ENCODE data around the gene STX10. TPM values are rescaled to one million over a fixed set of nuclear protein-coding genes. Genes with fewer than 3 reads are reported as not detected.

The STX10 gene
- total and polyA plus RNA-seq, 9 of the 15 experiments (the other 6 are each of a cell fraction or from before 2014, with no cell fraction given) = 0.51 to 66.3 (median 31.0) TPM

GRCh38 chr19:13117772-13118423 is 32.3 kb downstream of the STX10 start, which contains the start of gene NACC1 (continued):
- TF ChIP-seq ATF7 (IDR thresholded peaks at IDR 0.05) (peak; percentile 37; the same call in 1 of the 2 replicates), XRCC3 (IDR thresholded peaks at IDR 0.05) (no peak), ZNF23 (CRISPR knock-in tag; IDR thresholded peaks at IDR 0.05) (no peak), XRCC5 (IDR thresholded peaks at IDR 0.05; ENCODE audit: low read depth, low read length) (peak; percentile 96), RCOR1 (IDR thresholded peaks at IDR 0.05; ENCODE audit: borderline replicate concordance in 1 of 2, low read depth in 2 of 2, low read length in 2 of 2) (peak in 1 of 2 experiments; percentile 79; a peak in 2 of 4 replicates), ADNP (tag; IDR thresholded peaks at IDR 0.05) (peak; percentile 62), FOXP1 (CRISPR knock-in tag; IDR thresholded peaks at IDR 0.05) (peak; percentile 58; the same call in 1 of the 2 replicates), VEZF1 (CRISPR knock-in tag; IDR thresholded peaks at IDR 0.05) (peak; percentile 74), ZBTB40 (IDR thresholded peaks at IDR 0.05) (peak; percentile 51; the same call in 1 of the 2 replicates), ZBTB40 (CRISPR knock-in tag; IDR thresholded peaks at IDR 0.05) (no peak), L3MBTL2 (IDR thresholded peaks at IDR 0.05) (no peak; the same call in 1 of the 2 replicates), NR2F6 (CRISPR knock-in tag; IDR thresholded peaks at IDR 0.05) (no peak), NBN (IDR thresholded peaks at IDR 0.05; ENCODE audit: low read depth) (peak; percentile 73; the same call in 1 of the 2 replicates), POLR2AphosphoS5 (IDR thresholded peaks at IDR 0.05; ENCODE audit: control insufficient read depth, insufficient read depth, low read depth, low read length) (peak; percentile 38; the same call in 1 of the 2 replicates), CCNT2 (IDR thresholded peaks at IDR 0.05; ENCODE audit: borderline replicate concordance, extremely low read depth, insufficient read length, low read depth, low read length) (peak; percentile 64), HDAC1 (IDR thresholded peaks at IDR 0.05) (0 out of 4 replicates have a peak, but pooled peaks of 1 of the 2 experiments have one; percentile 6), ETV6 (IDR thresholded peaks at IDR 0.05; ENCODE audit: borderline replicate concordance in 1 of 2, low read depth in 2 of 2, low read length in 1 of 2) (no peak), ETV6 (CRISPR knock-in tag; IDR thresholded peaks at IDR 0.05; ENCODE audit: borderline replicate concordance) (no peak)

Data from K562 (cell line).